HG02571 (cell line): ENCODE results near the gene TNRC6A.
"Not testable (repeated sequence)": the region's sequence is repeated elsewhere in the genome, so short reads cannot be mapped to it uniquely, and the experiment has no call there.

Source experiments
- ATAC-seq: cut with Tn5 transposase; IDR thresholded peaks from one replicate; pipeline ENCODE4 v1.9.1; 2021; ENCODE audit warnings: mild to moderate bottlenecking, moderate library complexity; ENCODE audit not compliant: unreplicated experiment

The TNRC6A gene

GRCh38 chr16:24810951-24811843 lies 81.7 kb downstream of the TNRC6A start:
- ATAC-seq = no peak

- not testable (repeated sequence) for ATAC-seq
These were observed 83.4 kb downstream of the TNRC6A start for GRCh38 chr16:24812813-24813212.

GRCh38 chr16:24815021-24815420 lies 85.6 kb downstream of the TNRC6A start:
- no peak for ATAC-seq

- no peak for ATAC-seq
These were observed 87.2 kb downstream of the TNRC6A start for GRCh38 chr16:24816688-24817087.

- ATAC-seq = no peak
These were observed 90.1 kb downstream of the TNRC6A start for GRCh38 chr16:24819462-24820040.

- ATAC-seq = no peak
These were observed 91.1 kb downstream of the TNRC6A start for GRCh38 chr16:24820522-24820921.

GRCh38 chr16:24821129-24821528 lies 91.7 kb downstream of the TNRC6A start:
- ATAC-seq = no peak

GRCh38 chr16:24822542-24822941 lies 93.1 kb downstream of the TNRC6A start:
- no peak for ATAC-seq

GRCh38 chr16:24822974-24823373 lies 93.5 kb downstream of the TNRC6A start:
- no peak for ATAC-seq

- no peak for ATAC-seq
These were observed 96.2 kb downstream of the TNRC6A start for GRCh38 chr16:24825696-24826095.

GRCh38 chr16:24826096-24826690 lies 96.7 kb downstream of the TNRC6A start:
- ATAC-seq = no peak

- ATAC-seq = no peak
These were observed 97.5 kb downstream of the TNRC6A start for GRCh38 chr16:24826817-24827566.

GRCh38 chr16:24829153-24829552 lies 99.7 kb downstream of the TNRC6A start:
- no peak for ATAC-seq

GRCh38 chr16:24833352-24833751 lies 103.9 kb downstream of the TNRC6A start:
- ATAC-seq = no peak

GRCh38 chr16:24834459-24835335 lies 105.2 kb downstream of the TNRC6A start:
- ATAC-seq = no peak

GRCh38 chr16:24836836-24837235 lies 107.4 kb downstream of the TNRC6A start:
- no peak for ATAC-seq

- no peak for ATAC-seq
These were observed 108.5 kb downstream of the TNRC6A start for GRCh38 chr16:24837969-24838368.

- ATAC-seq = no peak
These were observed 109.3 kb downstream of the TNRC6A start for GRCh38 chr16:24838554-24839266.

- ATAC-seq = no peak
These were observed 110.0 kb downstream of the TNRC6A start for GRCh38 chr16:24839347-24839972.
